ENCODE measurements around the gene SLC5A5. TPM values are rescaled to one million over a fixed set of nuclear protein-coding genes. Genes with fewer than 3 reads are reported as not detected.

The SLC5A5 gene
- total and polyA plus RNA-seq, 11 donors: not detected

DNA sequence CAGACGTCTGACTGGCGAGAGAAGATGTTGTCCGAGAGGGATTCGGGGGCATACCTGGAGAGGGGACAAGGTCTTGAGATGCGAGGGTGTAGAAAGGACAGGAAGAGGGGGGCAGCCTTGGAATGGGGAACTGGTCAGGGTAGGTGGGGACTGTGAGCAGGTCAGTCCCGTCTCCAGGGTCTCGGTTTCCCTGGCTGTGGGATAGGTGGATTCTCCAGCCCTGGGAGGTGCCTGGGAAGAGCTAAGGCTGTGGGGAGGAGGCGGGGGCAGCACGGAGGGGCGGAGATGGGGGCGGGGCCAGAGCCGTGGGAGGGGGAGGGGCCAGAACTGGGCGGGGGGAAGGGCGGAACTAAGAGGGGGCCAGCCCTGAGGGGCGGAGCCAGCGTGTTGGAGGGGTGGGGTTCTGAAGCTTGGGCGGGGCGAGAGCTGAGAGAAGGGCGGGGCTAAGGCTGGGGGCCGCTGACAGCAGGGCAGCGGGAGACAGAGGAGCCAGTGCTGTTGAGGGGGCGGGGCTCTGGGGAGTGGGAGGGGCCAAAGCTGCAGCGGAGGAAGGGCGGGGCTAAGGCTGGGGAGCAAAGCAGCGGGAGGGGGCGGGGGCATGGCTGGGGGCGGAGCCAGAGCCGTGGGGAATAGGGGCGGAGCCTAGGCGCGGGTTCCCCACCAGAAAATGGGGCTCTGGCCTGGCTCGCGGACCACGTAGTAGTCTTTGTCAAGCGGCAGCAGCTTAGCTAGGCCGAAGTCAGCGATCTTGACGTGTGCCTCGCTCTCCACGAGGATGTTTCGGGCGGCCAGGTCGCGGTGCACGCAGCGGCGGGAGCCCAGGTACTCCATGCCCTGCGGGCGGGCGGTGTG is 41.0 kb upstream of the SLC5A5 start:
- Histone ChIP-seq H3K27me3 (peaks cover 0 to 35% (median 8%) of the 10 kb centered on the region in 9 donors), H3K36me3 (peaks cover 0 to 76% (median 0%) of the 10 kb centered on the region in 9 donors), H3K4me3 (peak overlapping the region in 7 of 12 donors; percentile 10 to 30 (median 21)), H3K27ac (no peak overlapping the region), H3K9me3 (no peaks in the 10 kb centered on the region), H3K4me1 (peaks cover 0 to 16% (median 0%) of the 10 kb centered on the region in 12 donors)
- ATAC-seq (peak; percentile 43 to 82 (median 80)), DNase-seq (peak in 3 of 5 donors; percentile 33 to 42 (median 36))
- WGBS, 4 donors: 18 to 43% (median 23%) methylated on average over 28 to 50 of the region's 50 CpGs
- intact Hi-C loops (cut with DNase I): no loop called here
- TF ChIP-seq, protein P1, sequence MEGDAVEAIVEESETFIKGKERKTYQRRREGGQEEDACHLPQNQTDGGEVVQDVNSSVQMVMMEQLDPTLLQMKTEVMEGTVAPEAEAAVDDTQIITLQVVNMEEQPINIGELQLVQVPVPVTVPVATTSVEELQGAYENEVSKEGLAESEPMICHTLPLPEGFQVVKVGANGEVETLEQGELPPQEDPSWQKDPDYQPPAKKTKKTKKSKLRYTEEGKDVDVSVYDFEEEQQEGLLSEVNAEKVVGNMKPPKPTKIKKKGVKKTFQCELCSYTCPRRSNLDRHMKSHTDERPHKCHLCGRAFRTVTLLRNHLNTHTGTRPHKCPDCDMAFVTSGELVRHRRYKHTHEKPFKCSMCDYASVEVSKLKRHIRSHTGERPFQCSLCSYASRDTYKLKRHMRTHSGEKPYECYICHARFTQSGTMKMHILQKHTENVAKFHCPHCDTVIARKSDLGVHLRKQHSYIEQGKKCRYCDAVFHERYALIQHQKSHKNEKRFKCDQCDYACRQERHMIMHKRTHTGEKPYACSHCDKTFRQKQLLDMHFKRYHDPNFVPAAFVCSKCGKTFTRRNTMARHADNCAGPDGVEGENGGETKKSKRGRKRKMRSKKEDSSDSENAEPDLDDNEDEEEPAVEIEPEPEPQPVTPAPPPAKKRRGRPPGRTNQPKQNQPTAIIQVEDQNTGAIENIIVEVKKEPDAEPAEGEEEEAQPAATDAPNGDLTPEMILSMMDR (IDR thresholded peaks at IDR 0.05): no peak
- no peak for TF ChIP-seq POLR2A (IDR thresholded peaks at IDR 0.05)

DNA sequence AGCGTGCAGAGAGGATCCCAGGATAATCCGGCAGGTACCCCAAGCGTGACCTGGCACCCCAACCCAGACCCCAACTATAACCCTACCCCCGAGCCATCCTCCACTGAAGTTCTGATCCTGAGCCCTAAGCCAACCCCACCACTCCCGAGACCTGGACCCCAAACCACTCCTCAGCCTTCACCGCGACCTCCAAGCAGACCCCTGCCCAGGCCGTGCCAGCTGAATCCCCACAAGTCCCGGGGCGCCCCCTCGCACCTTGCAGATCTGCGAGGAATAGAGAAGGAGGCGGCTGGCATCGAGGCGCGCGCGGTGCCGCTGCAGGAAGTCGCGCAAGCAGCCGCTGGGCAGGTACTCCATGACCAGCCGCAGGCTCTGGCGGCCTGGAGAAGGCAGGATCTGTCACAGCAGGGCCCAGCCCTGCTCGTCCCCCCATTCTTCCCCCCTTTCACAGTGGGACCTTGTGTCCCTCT is 40.3 kb upstream of the SLC5A5 start:
- peaks cover 0 to 16% (median 0%) of the 10 kb centered on the region in 12 donors for H3K4me1 ChIP-seq
- no peaks in the 10 kb centered on the region for H3K9me3 ChIP-seq
- TF ChIP-seq, protein P1 (IDR thresholded peaks at IDR 0.05): no peak
- H3K27me3 ChIP-seq: peaks cover 0 to 35% (median 8%) of the 10 kb centered on the region in 9 donors
- H3K27ac ChIP-seq: no peak overlapping the region
- peaks cover 0 to 77% (median 0%) of the 10 kb centered on the region in 9 donors for H3K36me3 ChIP-seq
- DNase-seq (no peak), ATAC-seq (no peak)
- intact Hi-C loops (cut with DNase I): no loop called here
- 42 to 65% (median 50%) methylated on average over 23 to 25 of the region's 25 CpGs for WGBS, 4 donors
- H3K4me3 ChIP-seq: peak overlapping the region in 1 of 12 donors; percentile 19

GRCh38 chr19:17832443-17833208 is 39.1 kb upstream of the SLC5A5 start:
- no peak for DNase-seq
- 86 to 88% (median 87%) methylated on average over 7 to 17 of the region's 17 CpGs for WGBS, 4 donors
- Histone ChIP-seq H3K4me3 (no peak overlapping the region), H3K27me3 (peaks cover 0 to 35% (median 8%) of the 10 kb centered on the region in 9 donors), H3K9me3 (no peaks in the 10 kb centered on the region), H3K36me3 (peaks cover 0 to 82% (median 0%) of the 10 kb centered on the region in 9 donors), H3K4me1 (peaks cover 0 to 16% (median 0%) of the 10 kb centered on the region in 12 donors), H3K27ac (no peak overlapping the region)
- intact Hi-C loops (cut with DNase I): no loop called here
- no peak for TF ChIP-seq POLR2A (IDR thresholded peaks at IDR 0.05)
- TF ChIP-seq, protein P1 (IDR thresholded peaks at IDR 0.05): no peak
- ATAC-seq: no peak
